Vagina (tissue), 2 donors: ENCODE results near the gene PTP4A1. TPM values are rescaled to one million over a fixed set of nuclear protein-coding genes. Genes with fewer than 3 reads are reported as not detected.

Experiments
- DNase-seq, 2 donors: peaks; one replicate each; pipeline ENCODE4 v3.0.0-alpha.2; 2017; ENCODE audit errors: extremely low spot score in 2 of 2
- H3K27ac ChIP-seq: fragments of 200-600 bp; sonication (generic); one replicate; pipeline ENCODE4 v1.5.1; 2019
- H3K27me3 ChIP-seq: fragments of 200-600 bp; sonication (generic); one replicate; pipeline ENCODE4 v1.5.1; 2019
- H3K36me3 ChIP-seq, 2 donors: fragments of 200-600 bp; sonication (generic); one replicate each; pipeline ENCODE4 v1.5.1; 2017 to 2019
- H3K4me1 ChIP-seq: fragments of 200-600 bp; sonication (generic); one replicate; pipeline ENCODE4 v1.5.1; 2019
- H3K4me3 ChIP-seq, 2 donors: fragments of 200-600 bp; sonication (generic); 1 replicate in 1 of 2; 2 replicates in 1 of 2; pipeline ENCODE4 v1.5.1; 2016 to 2019
- H3K9me3 ChIP-seq: fragments of 200-600 bp; sonication (generic); one replicate; pipeline ENCODE4 v1.5.1; 2019
- CTCF ChIP-seq, 3 experiments: fragments of 450-650 bp in 2 of 3; fragments of 200-600 bp in 1 of 3; sonication (generic) in 1 of 3; IDR thresholded peaks; one replicate each; pipeline ENCODE4 v1.5.1; 2017 to 2019; ENCODE audit warnings: antibody characterized with exemption in 3 of 3, mild to moderate bottlenecking in 2 of 3, moderate library complexity in 2 of 3
- POLR2A ChIP-seq, 2 donors: fragments of 450-650 bp; IDR thresholded peaks; one replicate each; pipeline ENCODE4 v1.6.1; 2017; ENCODE audit warnings: antibody characterized with exemption in 2 of 2, mild to moderate bottlenecking in 2 of 2, moderate library complexity in 2 of 2
- POLR2AphosphoS5 ChIP-seq, 2 donors: sonication (generic); formaldehyde crosslinking; IDR thresholded peaks; one replicate each; pipeline ENCODE4 v1.9.0; 2017; ENCODE audit warnings: antibody characterized with exemption in 2 of 2, mild to moderate bottlenecking in 2 of 2, low read depth in 1 of 2; ENCODE audit not compliant: insufficient read depth in 1 of 2
- intact Hi-C: fragments of 100-400 bp; cut with DNase I; formaldehyde crosslinking; loops from one replicate; pipeline ENCODE4 v1.15.1; 2023
- total RNA-seq: library from RNA; depleted of rRNA; stranded (reverse); fragments of >200 nt; gene quantifications from one replicate; pipeline ENCODE4 v1.2.3, GENCODE V29; 2016

Gene PTP4A1
- total RNA-seq, 1 donor from 2014 or later, result 29.5 TPM

DNA sequence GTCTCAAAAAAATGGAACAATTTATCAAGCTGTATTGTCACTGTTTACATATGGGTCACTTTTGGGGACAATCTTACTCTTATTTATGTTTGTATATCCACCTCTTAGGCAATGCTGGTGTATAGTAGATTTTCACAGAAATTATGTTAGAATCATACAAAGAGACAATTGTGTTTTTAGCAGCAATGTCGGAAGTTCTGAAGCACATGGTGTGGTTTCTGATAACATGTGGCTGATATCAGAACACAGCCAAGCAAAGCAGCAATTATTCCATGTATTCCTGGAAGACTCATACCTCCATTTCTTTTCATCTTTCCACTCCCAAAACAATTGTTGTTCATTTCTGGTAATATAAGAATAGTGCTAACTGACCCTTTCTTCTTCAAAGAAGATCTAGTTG, 17.5 kb upstream of the PTP4A1 start:
- H3K27ac ChIP-seq, result no peak overlapping the region
- no peaks in the 10 kb centered on the region for H3K9me3 ChIP-seq
- intact Hi-C loops, result no loop called here
- H3K27me3 ChIP-seq, result no peaks in the 10 kb centered on the region
- no peaks in the 10 kb centered on the region for H3K4me1 ChIP-seq
- TF ChIP-seq POLR2A (IDR thresholded peaks at IDR 0.05), result no peak
- TF ChIP-seq CTCF (IDR thresholded peaks at IDR 0.05), result no peak
- TF ChIP-seq POLR2AphosphoS5 (IDR thresholded peaks at IDR 0.05; ENCODE audit: insufficient read depth in 1 of 2, low read depth in 1 of 2), result no peak
- no peaks in the 10 kb centered on the region for H3K36me3 ChIP-seq
- no peak for DNase-seq
- no peak overlapping the region for H3K4me3 ChIP-seq

DNA sequence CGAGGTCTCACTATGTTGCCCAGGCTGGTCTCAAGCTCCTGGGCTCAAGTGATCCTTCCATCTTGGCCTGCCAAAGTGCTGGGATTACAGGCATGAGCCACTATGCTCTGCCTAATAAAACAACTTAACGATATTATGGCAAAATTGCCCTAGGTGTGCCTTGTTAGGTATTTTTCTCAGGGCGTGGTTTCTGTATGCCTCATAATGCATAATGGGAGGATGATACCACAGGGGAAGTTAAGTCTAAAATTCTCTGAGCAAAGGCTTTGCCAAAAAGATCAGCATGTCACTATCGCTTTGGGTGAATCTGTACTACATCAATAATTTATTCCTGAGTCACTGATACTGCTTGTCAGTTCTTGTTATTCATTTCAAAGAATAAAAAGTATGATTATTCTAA, 15.9 kb upstream of the PTP4A1 start:
- TF ChIP-seq POLR2A (IDR thresholded peaks at IDR 0.05) (no peak), POLR2AphosphoS5 (IDR thresholded peaks at IDR 0.05; ENCODE audit: insufficient read depth in 1 of 2, low read depth in 1 of 2) (no peak), CTCF (IDR thresholded peaks at IDR 0.05) (no peak)
- no peaks in the 10 kb centered on the region for H3K36me3 ChIP-seq
- H3K4me1 ChIP-seq, result no peaks in the 10 kb centered on the region
- no peaks in the 10 kb centered on the region for H3K27me3 ChIP-seq
- H3K9me3 ChIP-seq, result no peaks in the 10 kb centered on the region
- intact Hi-C loops, result no loop called here
- no peak overlapping the region for H3K27ac ChIP-seq
- no peak overlapping the region for H3K4me3 ChIP-seq
- DNase-seq, result no peak

GRCh38 chr6:63558278-63558677, 14.0 kb upstream of the PTP4A1 start:
- no peak for DNase-seq
- H3K27ac ChIP-seq, result no peak overlapping the region
- no peak overlapping the region for H3K4me3 ChIP-seq
- TF ChIP-seq POLR2A (IDR thresholded peaks at IDR 0.05), result no peak
- TF ChIP-seq POLR2AphosphoS5 (IDR thresholded peaks at IDR 0.05; ENCODE audit: insufficient read depth in 1 of 2, low read depth in 1 of 2), result no peak
- TF ChIP-seq CTCF (IDR thresholded peaks at IDR 0.05), result no peak
- no peaks in the 10 kb centered on the region for H3K27me3 ChIP-seq
- no peaks in the 10 kb centered on the region for H3K4me1 ChIP-seq
- intact Hi-C loops, result no loop called here
- H3K36me3 ChIP-seq, result no peaks in the 10 kb centered on the region
- no peaks in the 10 kb centered on the region for H3K9me3 ChIP-seq

DNA sequence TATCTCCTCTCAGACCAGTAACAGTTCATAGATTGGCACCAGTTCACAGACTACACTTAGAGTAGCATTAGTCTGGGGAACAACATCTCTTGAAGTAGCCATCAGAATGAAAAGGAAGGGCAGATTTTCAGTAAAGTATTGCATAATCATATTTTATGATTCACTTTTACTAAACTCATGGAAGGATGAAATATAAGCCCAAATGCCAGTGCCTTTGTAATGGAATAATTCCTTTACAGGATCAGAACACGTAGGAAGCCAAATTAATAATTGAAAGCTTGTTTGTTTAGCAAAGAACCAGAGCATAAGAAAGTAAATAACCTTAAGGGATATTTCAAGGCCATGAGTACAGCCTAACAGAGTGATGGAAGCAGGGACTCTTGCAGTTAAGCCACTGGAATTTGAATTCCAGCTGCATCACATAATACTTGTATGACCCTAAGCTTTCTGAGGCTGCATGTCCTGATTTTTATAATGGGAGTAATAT, 11.4 kb upstream of the PTP4A1 start:
- H3K27me3 ChIP-seq, result no peaks in the 10 kb centered on the region
- no peaks in the 10 kb centered on the region for H3K4me1 ChIP-seq
- intact Hi-C loops, result no loop called here
- no peak overlapping the region for H3K4me3 ChIP-seq
- no peak for DNase-seq
- TF ChIP-seq POLR2A (IDR thresholded peaks at IDR 0.05) (no peak), POLR2AphosphoS5 (IDR thresholded peaks at IDR 0.05; ENCODE audit: insufficient read depth in 1 of 2, low read depth in 1 of 2) (no peak), CTCF (IDR thresholded peaks at IDR 0.05) (no peak)
- no peak overlapping the region for H3K27ac ChIP-seq
- no peaks in the 10 kb centered on the region for H3K36me3 ChIP-seq
- no peaks in the 10 kb centered on the region for H3K9me3 ChIP-seq

GRCh38 chr6:63561288-63561687, 11.0 kb upstream of the PTP4A1 start:
- Histone ChIP-seq H3K27me3 (no peaks in the 10 kb centered on the region), H3K27ac (no peak overlapping the region), H3K4me1 (no peaks in the 10 kb centered on the region), H3K4me3 (no peak overlapping the region), H3K36me3 (no peaks in the 10 kb centered on the region), H3K9me3 (no peaks in the 10 kb centered on the region)
- no peak for TF ChIP-seq CTCF (IDR thresholded peaks at IDR 0.05)
- TF ChIP-seq POLR2AphosphoS5 (IDR thresholded peaks at IDR 0.05; ENCODE audit: insufficient read depth in 1 of 2, low read depth in 1 of 2), result no peak
- no peak for TF ChIP-seq POLR2A (IDR thresholded peaks at IDR 0.05)
- DNase-seq, result no peak
- intact Hi-C loops, result no loop called here
